Naive thymus-derived CD4-positive, alpha-beta T cell (primary cell): ENCODE results near the gene RDH13. TPM values are rescaled to one million over a fixed set of nuclear protein-coding genes. Genes with fewer than 3 reads are reported as not detected.
"Not testable (repeated sequence)": the region's sequence is repeated elsewhere in the genome, so short reads cannot be mapped to it uniquely, and the experiment has no call there.

Experiments used
- ATAC-seq: fragments of 150-1000 bp; cut with Tn5 transposase; 2 replicates; pipeline ENCODE4 v1.10.0; 2021; ENCODE audit warnings: mild to moderate bottlenecking, moderate library complexity
- CTCF ChIA-PET: fragments of 350-600 bp; sonication (Branson Sonifier 250); formaldehyde crosslinking; loops from one replicate; lab custom pipeline; 2021; ENCODE audit warnings: antibody characterized with exemption; lab: Charles Lee
- POLR2A ChIA-PET: fragments of 350-600 bp; sonication (Branson Sonifier 250); formaldehyde crosslinking; loops from one replicate; lab custom pipeline; 2021; ENCODE audit warnings: antibody characterized with exemption, inconsistent platforms; lab: Charles Lee
- DNase-seq, 9 donors: peaks; one replicate each; pipeline versions ENCODE4 v3.0.0 to v3.0.0-alpha.2; 2020 to 2022; ENCODE audit warnings: mixed read lengths in 1 of 9
- H3K27ac ChIP-seq: one replicate; pipeline ENCODE4 v1.7.0; 2013; ENCODE audit warnings: mild to moderate bottlenecking, low read depth, low read length, moderate library complexity
- H3K27me3 ChIP-seq, 2 donors: one replicate each; pipeline ENCODE4 v1.7.0; 2013; ENCODE audit warnings: low read length in 2 of 2, mild to moderate bottlenecking in 2 of 2, moderate library complexity in 2 of 2; ENCODE audit not compliant: control insufficient read depth in 2 of 2, insufficient read depth in 2 of 2
- H3K36me3 ChIP-seq, 3 experiments: 1 replicate in 2 of 3; 2 replicates in 1 of 3; pipeline ENCODE4 v1.7.0; 2013; ENCODE audit warnings: low read length in 3 of 3, mild to moderate bottlenecking in 3 of 3, moderate library complexity in 1 of 3; ENCODE audit not compliant: insufficient read depth in 3 of 3, control insufficient read depth in 2 of 3
- H3K4me1 ChIP-seq, 2 donors: one replicate each; pipeline ENCODE4 v1.7.0; 2013; ENCODE audit warnings: low read length in 2 of 2, mild to moderate bottlenecking in 2 of 2, moderate library complexity in 1 of 2; ENCODE audit not compliant: control insufficient read depth in 2 of 2, insufficient read depth in 2 of 2
- H3K4me3 ChIP-seq: 2 replicates; pipeline ENCODE4 v1.7.0; 2013; ENCODE audit warnings: mild to moderate bottlenecking, low read length
- H3K9me3 ChIP-seq, 3 experiments: 1 replicate in 2 of 3; 2 replicates in 1 of 3; pipeline ENCODE4 v1.7.0; 2013; ENCODE audit warnings: low read length in 3 of 3; ENCODE audit not compliant: control insufficient read depth in 2 of 3
- H3K27ac Mint-ChIP-seq, 9 donors: one replicate each; pipeline ENCODE4 v1.8.0; 2020 to 2022; ENCODE audit warnings: mixed read lengths in 9 of 9, mild to moderate bottlenecking in 8 of 9, moderate library complexity in 5 of 9, inconsistent platforms in 2 of 9
- H3K27me3 Mint-ChIP-seq, 5 donors: one replicate each; pipeline ENCODE4 v1.8.0; 2021 to 2022; ENCODE audit warnings: mixed read lengths in 5 of 5, mild to moderate bottlenecking in 1 of 5
- H3K36me3 Mint-ChIP-seq, 5 donors: one replicate each; pipeline ENCODE4 v1.8.0; 2020 to 2022; ENCODE audit warnings: mixed read lengths in 5 of 5, mild to moderate bottlenecking in 3 of 5, inconsistent platforms in 1 of 5
- H3K4me1 Mint-ChIP-seq, 7 donors: one replicate each; pipeline ENCODE4 v1.8.0; 2020 to 2022; ENCODE audit warnings: mixed read lengths in 7 of 7, mild to moderate bottlenecking in 3 of 7, inconsistent platforms in 1 of 7
- H3K4me3 Mint-ChIP-seq, 10 donors: one replicate each; pipeline ENCODE4 v1.8.0; 2020 to 2022; ENCODE audit warnings: mild to moderate bottlenecking in 10 of 10, mixed read lengths in 10 of 10, moderate library complexity in 6 of 10, inconsistent platforms in 2 of 10
- H3K9me3 Mint-ChIP-seq, 11 donors: one replicate each; pipeline ENCODE4 v1.8.0; 2020 to 2022; ENCODE audit warnings: mixed read lengths in 11 of 11, mild to moderate bottlenecking in 4 of 11, inconsistent platforms in 1 of 11, moderate library complexity in 1 of 11
- intact Hi-C, 2 donors: fragments of 100-400 bp; cut with micrococcal nuclease; formaldehyde crosslinking; loops; one replicate each; pipeline ENCODE4 v1.15.1; 2023
- polyA plus RNA-seq, 2 donors: library from polyadenylated mRNA; unstranded; fragments of 300-500 nt; fragmentation: Illumina TruSeq; gene quantifications; one replicate each; pipeline ENCODE4 v1.2.3, GENCODE V29; 2021
- total RNA-seq, 6 experiments: library from RNA in 5 of 6; stranded (reverse) in 5 of 6; gene quantifications; 1 replicate in 5 of 6; 2 replicates in 1 of 6; pipeline ENCODE4 v1.2.3 and lab custom pipeline; 2021 to 2026

The RDH13 gene
- total and polyA plus RNA-seq, 7 experiments from 2014 or later: 9.4 to 24.8 (median 19.0) TPM

DNA sequence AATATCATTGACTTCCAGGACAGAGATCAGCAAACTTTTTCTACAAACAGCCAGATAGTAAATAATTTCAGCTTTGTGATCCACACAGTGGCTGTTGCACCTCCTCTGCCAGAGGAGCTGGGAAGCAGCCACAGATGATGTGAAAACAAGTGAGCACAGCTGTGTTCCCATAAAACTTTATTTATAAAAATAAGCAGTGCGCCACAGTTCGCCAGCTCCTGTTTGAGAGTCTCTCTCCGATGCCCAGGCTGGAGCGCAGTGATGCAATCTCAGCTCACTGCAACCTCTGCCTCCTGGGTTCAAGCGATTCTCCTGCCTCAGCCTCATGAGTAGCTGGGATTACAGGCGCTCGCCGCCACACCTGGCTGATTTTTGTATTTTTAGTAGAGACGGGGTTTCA lies 2.6 kb upstream of the RDH13 start:
- H3K36me3 Mint-ChIP-seq, ATAC-seq, intact Hi-C loops, CTCF ChIA-PET, H3K36me3 ChIP-seq, DNase-seq, H3K9me3 ChIP-seq, H3K27ac Mint-ChIP-seq, H3K4me3 ChIP-seq, POLR2A ChIA-PET, H3K4me3 Mint-ChIP-seq, H3K27ac ChIP-seq: not testable (repeated sequence)
- H3K27me3 Mint-ChIP-seq: peaks cover 42 to 58% (median 43%) of the 10 kb centered on the region in 5 donors
- H3K9me3 Mint-ChIP-seq: peaks cover 0 to 11% (median 2%) of the 10 kb centered on the region in 11 donors
- peaks cover 8 to 34% (median 20%) of the 10 kb centered on the region in 7 donors for H3K4me1 Mint-ChIP-seq
- H3K27me3 ChIP-seq: peaks cover 7 to 16% of the 10 kb centered on the region in 2 donors
- H3K4me1 ChIP-seq: peaks cover 10 to 18% of the 10 kb centered on the region in 2 donors

DNA sequence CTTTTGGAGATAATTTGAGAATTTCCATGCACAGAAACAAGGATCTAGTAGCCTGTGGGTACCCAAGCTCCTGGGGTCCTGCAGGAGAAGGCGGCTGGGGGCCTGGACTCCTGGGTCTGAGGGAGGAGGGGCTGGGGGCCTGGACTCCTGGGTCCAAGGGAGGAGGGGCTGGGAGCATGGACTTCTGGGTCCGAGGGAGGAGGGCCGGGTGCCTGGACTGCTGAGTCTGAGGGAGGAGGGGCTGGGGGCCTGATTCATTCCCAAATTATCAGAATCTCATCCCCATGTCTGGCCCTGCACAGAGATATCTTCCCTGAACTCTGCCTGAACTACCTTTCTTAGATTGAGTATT lies 520 bp upstream of the RDH13 start:
- peaks cover 0 to 9% of the 10 kb centered on the region in 2 donors for H3K27me3 ChIP-seq
- peak overlapping the region; percentile 55 to 94 (median 82) for H3K4me3 Mint-ChIP-seq
- peaks cover 0 to 11% (median 0%) of the 10 kb centered on the region in 3 experiments for H3K36me3 ChIP-seq
- POLR2A ChIA-PET: interaction anchor here (0.7 to 0.8 kb wide), 2 partner anchors 17 to 268 kb away, joined by 4 to 12 read pairs; no protein-coding TSS in a partner anchor
- CTCF ChIA-PET: interaction anchor here (1.0 kb wide), 1 partner anchor 14 kb away, joined by 3 read pairs; no protein-coding TSS in a partner anchor
- H3K27me3 Mint-ChIP-seq: peaks cover 25 to 41% (median 28%) of the 10 kb centered on the region in 5 donors
- intact Hi-C loops: loop anchor here (1.0 to 5.0 kb wide), 10 partner anchors 18 to 398 kb away; partner anchors contain the start of genes PPP1R12C (in 2 of the 2), HSPBP1 (in 1 of the 2), ISOC2 (in 1 of the 2) and UBE2S (in 1 of the 2)
- peaks cover 0 to 5% (median 0%) of the 10 kb centered on the region in 11 donors for H3K9me3 Mint-ChIP-seq
- no peak overlapping the region for H3K27ac ChIP-seq
- H3K4me3 ChIP-seq: peak overlapping the region; percentile 14
- H3K4me1 Mint-ChIP-seq: peaks cover 0 to 33% (median 18%) of the 10 kb centered on the region in 7 donors
- no peak for DNase-seq
- H3K36me3 Mint-ChIP-seq: peaks cover 0 to 12% (median 6%) of the 10 kb centered on the region in 5 donors
- no peaks in the 10 kb centered on the region for H3K9me3 ChIP-seq
- peaks cover 7 to 10% of the 10 kb centered on the region in 2 donors for H3K4me1 ChIP-seq
- H3K27ac Mint-ChIP-seq: peak overlapping the region in 8 of 9 donors; percentile 11 to 88 (median 63)
- ATAC-seq: no peak

DNA sequence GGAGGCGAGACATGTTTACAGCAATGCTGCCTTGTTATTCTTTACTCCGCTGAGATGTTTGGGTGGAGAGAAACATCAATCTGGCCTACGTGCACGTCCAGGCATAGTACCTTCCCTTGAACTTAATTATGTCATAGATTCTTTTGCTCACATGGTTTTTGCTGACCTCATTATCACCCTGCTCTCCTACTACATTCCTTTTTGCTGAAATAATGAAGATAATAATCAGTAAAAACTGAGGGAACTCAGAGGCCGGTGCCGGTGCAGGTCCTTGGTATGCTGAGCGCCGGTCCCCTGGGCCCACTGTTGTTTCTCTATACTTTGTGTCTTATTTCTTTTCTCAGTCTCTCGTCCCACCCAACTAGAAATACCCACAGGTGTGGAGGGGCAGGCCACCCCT lies 2.7 kb downstream of the RDH13 start:
- H3K4me3 ChIP-seq, ATAC-seq, H3K9me3 Mint-ChIP-seq, H3K27me3 ChIP-seq, POLR2A ChIA-PET, DNase-seq, CTCF ChIA-PET, H3K27ac Mint-ChIP-seq, H3K27ac ChIP-seq, H3K9me3 ChIP-seq: not testable (repeated sequence)
- Mint-ChIP-seq H3K36me3 (peaks cover 7 to 30% (median 17%) of the 10 kb centered on the region in 5 donors), H3K27me3 (peaks cover 0 to 12% (median 0%) of the 10 kb centered on the region in 5 donors), H3K4me3 (peak overlapping the region in 1 of 10 donors; percentile 20), H3K4me1 (peaks cover 0 to 33% (median 18%) of the 10 kb centered on the region in 7 donors)
- H3K36me3 ChIP-seq: peaks cover 5 to 37% (median 8%) of the 10 kb centered on the region in 3 experiments
- intact Hi-C loops: loop anchor here (5.0 kb wide), 2 partner anchors 178 to 347 kb away; partner anchors contain the start of gene UBE2S (in 1 of the 2)
- peaks cover 7 to 10% of the 10 kb centered on the region in 2 donors for H3K4me1 ChIP-seq

- H3K36me3 Mint-ChIP-seq: peaks cover 7 to 35% (median 19%) of the 10 kb centered on the region in 5 donors
- H3K27ac Mint-ChIP-seq: peak overlapping the region in 2 of 9 donors; percentile 43 to 48
- no peaks in the 10 kb centered on the region for H3K27me3 ChIP-seq
- peaks cover 0 to 33% (median 18%) of the 10 kb centered on the region in 7 donors for H3K4me1 Mint-ChIP-seq
- H3K4me1 ChIP-seq: peaks cover 7 to 10% of the 10 kb centered on the region in 2 donors
- intact Hi-C loops: no loop called here
- no peak overlapping the region for H3K4me3 Mint-ChIP-seq
- peaks cover 5 to 39% (median 8%) of the 10 kb centered on the region in 3 experiments for H3K36me3 ChIP-seq
- H3K4me3 ChIP-seq: no peak overlapping the region
- DNase-seq: no peak
- no peaks in the 10 kb centered on the region for H3K9me3 ChIP-seq
- peaks cover 0 to 7% (median 0%) of the 10 kb centered on the region in 5 donors for H3K27me3 Mint-ChIP-seq
- no peak for ATAC-seq
- POLR2A ChIA-PET: no interaction called here
- no peak overlapping the region for H3K27ac ChIP-seq
- H3K9me3 Mint-ChIP-seq: peaks cover 0 to 2% (median 0%) of the 10 kb centered on the region in 11 donors
- CTCF ChIA-PET: no interaction called here
These were observed 4.0 kb downstream of the RDH13 start for GRCh38 chr19:55058781-55059610.

GRCh38 chr19:55056827-55057226 lies 6.1 kb downstream of the RDH13 start:
- Histone ChIP-seq H3K27me3 (no peaks in the 10 kb centered on the region), H3K4me3 (no peak overlapping the region), H3K9me3 (no peaks in the 10 kb centered on the region), H3K27ac (no peak overlapping the region), H3K4me1 (peaks cover under 1 to 4% of the 10 kb centered on the region in 2 donors), H3K36me3 (peaks cover 5 to 52% (median 8%) of the 10 kb centered on the region in 3 experiments)
- no peak for DNase-seq
- no peaks in the 10 kb centered on the region for H3K9me3 Mint-ChIP-seq
- no peak overlapping the region for H3K27ac Mint-ChIP-seq
- no peak overlapping the region for H3K4me3 Mint-ChIP-seq
- no peak for ATAC-seq
- CTCF ChIA-PET: no interaction called here
- POLR2A ChIA-PET: no interaction called here
- no peaks in the 10 kb centered on the region for H3K27me3 Mint-ChIP-seq
- H3K36me3 Mint-ChIP-seq: peaks cover 7 to 47% (median 27%) of the 10 kb centered on the region in 5 donors
- H3K4me1 Mint-ChIP-seq: peaks cover 0 to 20% (median 14%) of the 10 kb centered on the region in 7 donors
- intact Hi-C loops: no loop called here

DNA sequence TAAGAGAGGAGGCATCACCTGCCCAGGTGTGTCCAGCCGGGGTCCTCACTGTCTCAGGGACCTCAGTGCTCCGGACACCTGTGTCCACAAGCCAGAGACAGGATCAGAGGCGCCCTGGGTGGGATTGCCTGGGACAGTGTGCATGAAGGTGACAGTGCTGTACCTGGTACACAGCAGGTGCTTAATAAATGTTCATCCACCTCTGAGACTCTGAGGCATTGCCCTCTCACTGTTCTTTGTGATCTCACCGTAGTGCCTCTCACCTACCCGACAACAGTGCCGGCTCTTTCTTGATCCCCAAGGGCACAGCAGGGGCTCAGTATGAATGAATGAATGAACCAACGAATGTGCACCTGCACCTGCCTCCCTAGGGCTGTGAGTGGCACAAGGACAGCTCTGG lies 9.2 kb downstream of the RDH13 start:
- ChIA-PET POLR2A (no interaction called here), CTCF (no interaction called here)
- Mint-ChIP-seq H3K27ac (no peak overlapping the region), H3K27me3 (no peaks in the 10 kb centered on the region), H3K9me3 (no peaks in the 10 kb centered on the region), H3K4me3 (no peak overlapping the region), H3K4me1 (peaks cover 0 to 7% (median 3%) of the 10 kb centered on the region in 7 donors), H3K36me3 (peaks cover 12 to 50% (median 28%) of the 10 kb centered on the region in 5 donors)
- Histone ChIP-seq H3K4me3 (no peak overlapping the region), H3K27me3 (no peaks in the 10 kb centered on the region), H3K36me3 (peaks cover 5 to 72% (median 8%) of the 10 kb centered on the region in 3 experiments), H3K4me1 (no peaks in the 10 kb centered on the region), H3K9me3 (no peaks in the 10 kb centered on the region), H3K27ac (no peak overlapping the region)
- no peak for ATAC-seq
- no peak for DNase-seq
- intact Hi-C loops: no loop called here
